Activated naive CD4-positive, alpha-beta T cell treated with anti-CD3 and anti-CD28 coated beads, Interleukin-2, amount 50 U/mL, for 72 hours (primary cell): Measurements from ENCODE around the gene PBX1. TPM values are rescaled to one million over a fixed set of nuclear protein-coding genes. Genes with fewer than 3 reads are reported as not detected.

ENCODE experiments used
- ATAC-seq, 2 donors: fragments of 150-1000 bp; cut with Tn5 transposase; 2 replicates each; pipeline ENCODE4 v1.10.0; 2021; ENCODE audit warnings: mild to moderate bottlenecking in 2 of 2, moderate library complexity in 2 of 2
- DNase-seq, 2 donors: peaks; one replicate each; pipeline ENCODE4 v3.0.0; 2021 to 2022; ENCODE audit warnings: low spot score in 2 of 2
- H3K27ac Mint-ChIP-seq, 2 donors: one replicate each; pipeline ENCODE4 v1.8.0; 2022; ENCODE audit warnings: mild to moderate bottlenecking in 2 of 2, mixed read lengths in 2 of 2
- H3K36me3 Mint-ChIP-seq, 2 donors: one replicate each; pipeline ENCODE4 v1.8.0; 2022; ENCODE audit warnings: mixed read lengths in 2 of 2
- H3K9me3 Mint-ChIP-seq, 2 donors: one replicate each; pipeline ENCODE4 v1.8.0; 2022; ENCODE audit warnings: mixed read lengths in 2 of 2
- total RNA-seq, 2 donors: library from RNA; stranded (reverse); gene quantifications; one replicate each; pipeline ENCODE4 v1.2.3, GENCODE V29; 2022

Gene PBX1
- total RNA-seq, 2 donors from 2014 or later, result 0.19 to 0.39 TPM

DNA sequence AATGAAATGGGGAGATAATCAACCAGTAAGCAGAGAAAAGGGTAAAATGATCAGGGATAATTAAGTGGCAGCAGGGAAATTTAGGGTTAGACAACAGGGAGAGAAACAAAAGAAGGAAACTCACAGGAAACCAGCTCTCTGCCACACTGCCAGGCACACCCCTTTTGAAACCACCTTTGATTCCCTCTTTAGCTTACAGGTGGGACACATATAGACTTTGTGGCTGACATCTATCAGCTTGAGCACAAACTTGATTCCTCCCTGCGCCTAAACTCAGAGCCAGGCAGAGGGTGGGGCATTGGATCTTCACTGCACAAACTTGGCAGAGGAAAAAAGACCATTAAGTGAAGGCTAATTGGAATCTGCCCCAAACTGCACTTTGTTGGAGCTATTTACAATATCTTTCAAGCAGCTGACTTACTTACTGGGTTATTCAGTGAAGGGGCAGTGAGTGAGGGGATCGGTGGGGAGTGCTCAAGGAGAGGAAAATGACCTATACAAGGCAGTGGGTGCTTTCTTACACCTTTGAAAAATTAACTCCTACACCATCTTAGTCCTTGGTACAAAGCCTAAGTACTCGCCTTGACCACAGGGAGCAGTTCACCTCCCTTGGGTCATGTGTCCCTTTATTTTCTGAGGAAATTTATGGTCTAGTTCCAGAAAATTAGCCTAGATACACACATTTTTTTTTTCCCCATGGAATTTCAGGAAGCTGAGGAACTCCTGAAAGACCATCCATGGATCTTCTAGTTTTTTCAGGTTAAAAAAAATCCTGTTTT is 60.2 kb downstream of the PBX1 start:
- no peaks in the 10 kb centered on the region for H3K36me3 Mint-ChIP-seq
- DNase-seq (no peak), ATAC-seq (no peak)
- H3K27ac Mint-ChIP-seq, result no peak overlapping the region
- H3K9me3 Mint-ChIP-seq, result no peaks in the 10 kb centered on the region

DNA sequence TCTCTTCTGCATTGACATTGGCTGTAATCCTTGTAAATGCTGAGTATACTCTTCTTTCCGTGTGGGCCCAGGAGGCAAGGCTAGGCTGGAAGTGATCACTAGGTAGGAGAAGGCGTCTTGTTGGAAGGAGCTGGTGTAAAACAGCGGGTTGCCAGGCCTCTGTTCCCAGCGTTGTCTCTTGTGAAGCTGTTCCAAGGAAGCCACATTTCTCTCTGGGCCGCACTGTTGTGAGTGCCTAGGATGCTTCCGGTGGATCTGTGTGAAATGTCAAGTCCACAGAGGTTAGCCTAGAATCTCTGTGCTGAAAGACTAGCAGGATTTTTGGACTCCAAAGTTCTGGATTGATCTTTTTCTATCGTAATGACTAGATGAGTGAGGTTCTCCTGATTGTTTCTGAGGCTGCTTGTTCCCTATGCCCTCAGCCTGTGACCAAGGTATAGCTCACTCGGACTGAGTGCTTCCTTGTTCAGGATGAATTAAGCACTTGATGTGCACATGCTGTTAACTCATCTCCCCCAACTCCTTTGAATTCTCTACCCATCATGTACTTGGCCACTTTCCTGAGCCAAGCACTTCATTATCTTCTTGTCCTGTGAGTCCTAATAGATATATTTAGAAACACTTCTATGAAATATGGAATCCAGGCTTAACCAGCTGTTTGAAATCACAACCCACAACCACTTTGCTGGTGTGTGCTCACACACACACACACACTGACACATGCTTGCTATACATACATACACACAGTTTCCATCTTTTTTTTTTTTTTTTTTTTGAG is 63.3 kb downstream of the PBX1 start:
- Mint-ChIP-seq H3K27ac (no peak overlapping the region), H3K9me3 (no peaks in the 10 kb centered on the region), H3K36me3 (no peaks in the 10 kb centered on the region)
- no peak for DNase-seq
- no peak for ATAC-seq

DNA sequence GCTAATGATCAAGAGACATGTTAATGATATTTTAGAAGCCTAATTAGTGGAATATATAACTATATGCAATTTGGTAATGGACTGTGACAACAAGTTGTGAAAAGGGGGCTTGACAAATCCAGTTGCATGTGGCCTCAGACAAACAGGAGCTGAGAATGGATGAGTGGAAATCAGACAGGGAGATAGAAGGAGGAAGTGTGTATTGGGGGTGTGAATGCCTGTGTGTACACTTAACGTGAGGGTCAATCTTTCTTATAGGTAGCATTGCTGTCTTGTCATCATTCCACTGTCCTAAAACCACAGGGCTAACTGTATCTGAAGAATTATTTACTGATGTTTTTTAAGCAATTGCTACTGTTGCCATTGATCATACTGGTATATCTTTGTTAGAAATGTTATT is 64.8 kb downstream of the PBX1 start:
- no peaks in the 10 kb centered on the region for H3K9me3 Mint-ChIP-seq
- DNase-seq, result no peak
- no peak overlapping the region for H3K27ac Mint-ChIP-seq
- no peak for ATAC-seq
- no peaks in the 10 kb centered on the region for H3K36me3 Mint-ChIP-seq

DNA sequence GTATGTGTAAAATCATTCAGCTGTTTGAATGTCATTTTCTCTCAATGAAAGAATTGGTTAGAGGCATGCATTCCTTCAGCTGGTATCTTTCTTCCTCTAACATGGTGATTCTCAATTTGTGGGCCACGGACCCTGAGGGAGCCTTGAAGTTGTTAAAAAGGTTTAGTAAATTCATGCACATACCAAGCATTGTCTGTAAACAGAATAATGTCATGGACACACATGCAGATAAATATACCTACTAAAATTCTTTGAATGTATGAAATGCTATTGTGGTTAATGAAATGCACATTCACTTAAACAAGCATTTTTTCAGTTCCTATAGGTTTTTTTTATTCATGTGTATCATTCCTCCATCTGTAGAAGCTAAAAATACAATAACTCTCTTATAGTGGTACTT is 65.4 kb downstream of the PBX1 start:
- Mint-ChIP-seq H3K9me3 (no peaks in the 10 kb centered on the region), H3K27ac (no peak overlapping the region), H3K36me3 (no peaks in the 10 kb centered on the region)
- DNase-seq (no peak), ATAC-seq (no peak)

DNA sequence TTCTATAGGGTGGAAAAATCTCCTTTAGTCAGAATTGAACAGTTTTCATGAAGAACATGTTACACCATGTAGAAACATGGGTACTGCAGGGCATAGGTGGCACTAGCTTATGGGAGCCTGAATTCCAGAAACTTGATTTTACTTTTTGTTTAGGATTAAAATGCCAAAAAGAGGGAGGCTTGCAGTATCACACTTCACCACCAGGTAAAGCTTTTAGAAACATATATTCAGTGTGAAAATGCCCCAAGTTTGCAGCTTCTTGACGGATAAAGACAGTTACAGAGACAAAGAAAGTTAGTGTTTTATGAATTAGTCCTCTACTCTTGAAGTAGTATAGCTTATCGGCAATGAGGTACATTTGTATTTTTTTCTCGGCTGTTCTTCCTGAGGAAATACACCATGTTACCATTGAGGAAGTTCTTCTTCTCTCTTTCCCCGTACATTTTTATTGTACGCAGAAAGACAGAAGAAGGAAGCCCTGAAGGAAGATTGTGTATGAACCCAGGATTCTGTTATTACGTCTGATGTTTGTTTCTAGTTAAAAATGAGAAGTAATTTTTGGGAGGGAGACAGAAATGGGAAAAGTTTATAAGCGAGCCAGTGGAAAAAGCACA is 66.1 kb downstream of the PBX1 start:
- no peaks in the 10 kb centered on the region for H3K36me3 Mint-ChIP-seq
- no peak for ATAC-seq
- H3K27ac Mint-ChIP-seq, result no peak overlapping the region
- no peak for DNase-seq
- no peaks in the 10 kb centered on the region for H3K9me3 Mint-ChIP-seq

DNA sequence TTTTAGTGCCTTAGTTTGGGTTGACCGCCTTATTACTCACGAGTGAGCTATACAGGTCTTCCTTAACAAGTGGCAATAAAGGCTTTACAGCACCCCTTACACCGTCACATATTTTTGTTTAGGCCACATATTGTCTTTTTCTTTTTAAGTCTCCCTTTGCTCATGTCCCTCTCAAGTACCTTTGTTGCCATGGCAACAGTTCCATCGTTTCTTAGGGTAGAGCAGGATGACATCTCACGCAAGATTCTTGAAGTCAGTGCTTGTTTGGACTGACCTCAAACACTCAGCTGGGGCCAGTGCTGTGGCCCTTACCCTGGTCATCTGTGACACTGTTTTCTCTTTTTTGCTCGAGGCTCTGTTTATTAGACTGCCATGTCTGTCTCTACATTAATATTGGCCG is 69.8 kb downstream of the PBX1 start:
- Mint-ChIP-seq H3K9me3 (no peaks in the 10 kb centered on the region), H3K36me3 (no peaks in the 10 kb centered on the region), H3K27ac (no peak overlapping the region)
- ATAC-seq (no peak), DNase-seq (no peak)

DNA sequence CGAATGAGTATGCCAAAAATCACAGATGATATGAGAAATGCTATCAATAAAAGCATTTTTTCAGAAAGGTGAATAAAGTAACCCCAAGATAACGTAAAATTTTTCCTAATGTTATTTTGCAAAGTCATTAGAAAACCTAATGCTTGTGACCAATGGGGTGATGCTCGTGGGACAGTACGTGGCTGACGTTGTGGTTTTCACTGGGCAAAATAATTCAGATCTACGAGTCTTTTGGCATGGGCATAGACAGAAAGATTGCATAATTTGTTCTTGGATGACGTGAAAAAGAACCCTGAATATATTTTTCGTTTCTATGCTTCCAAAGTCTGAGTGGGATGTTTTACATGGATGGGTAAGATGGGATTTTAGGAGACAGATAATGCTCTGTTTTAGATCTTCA is 71.0 kb downstream of the PBX1 start:
- no peak for ATAC-seq
- DNase-seq, result no peak
- Mint-ChIP-seq H3K36me3 (no peaks in the 10 kb centered on the region), H3K27ac (no peak overlapping the region), H3K9me3 (no peaks in the 10 kb centered on the region)

DNA sequence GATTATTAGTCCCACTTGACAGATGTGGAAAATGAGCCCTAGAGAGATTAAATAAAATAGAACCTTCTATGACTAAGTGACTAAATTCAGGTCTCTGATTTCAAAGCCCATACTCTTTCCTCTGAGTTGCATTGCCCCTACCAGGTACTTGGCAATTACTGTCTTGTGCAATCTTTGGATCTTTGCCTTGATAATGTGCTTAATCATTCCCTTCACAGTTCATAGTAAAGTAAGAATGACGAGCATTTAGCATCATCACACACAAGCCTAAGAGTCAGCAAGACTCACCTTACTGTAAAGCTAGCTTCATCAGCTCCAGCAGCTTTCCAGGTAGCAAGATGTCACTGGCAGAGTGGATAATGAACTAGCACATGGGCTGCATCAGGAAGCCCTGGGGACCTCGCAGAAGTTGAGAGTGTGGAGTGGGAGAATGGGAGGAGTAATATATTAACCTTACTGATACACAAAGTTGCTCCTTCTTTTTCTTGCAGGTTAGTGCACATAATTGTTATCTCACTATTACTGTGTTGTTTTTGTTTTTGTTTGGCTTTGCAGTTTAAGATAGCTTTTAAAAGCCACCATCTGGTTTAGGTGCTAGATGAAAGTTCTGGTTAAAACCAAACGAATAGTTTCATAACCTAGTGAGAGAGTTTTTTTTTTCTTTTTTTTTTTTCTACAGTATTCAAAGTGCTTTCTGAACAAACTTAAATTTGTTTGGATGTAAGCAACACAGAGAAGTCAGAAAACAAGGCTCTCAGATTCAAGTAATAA is 71.8 kb downstream of the PBX1 start:
- no peaks in the 10 kb centered on the region for H3K36me3 Mint-ChIP-seq
- no peak for ATAC-seq
- no peaks in the 10 kb centered on the region for H3K9me3 Mint-ChIP-seq
- no peak overlapping the region for H3K27ac Mint-ChIP-seq
- DNase-seq, result no peak

DNA sequence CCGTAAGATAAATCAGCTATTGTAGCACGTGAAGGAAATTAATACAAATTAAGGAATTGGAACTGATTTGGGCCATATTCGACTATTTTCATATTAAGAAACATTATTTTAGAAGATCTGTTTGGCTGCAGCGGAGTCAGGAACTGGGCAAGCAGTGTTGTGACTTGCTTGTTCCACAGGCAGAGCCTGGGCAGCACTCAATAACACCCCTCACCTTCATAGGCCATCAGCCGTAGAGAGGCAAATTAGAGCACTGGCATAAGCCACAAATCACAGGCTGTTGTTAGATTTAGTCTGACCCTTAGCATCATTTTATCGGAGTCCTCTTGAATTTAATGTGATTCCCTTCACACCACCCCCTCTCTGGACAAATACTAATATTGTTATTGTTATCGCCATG is 72.8 kb downstream of the PBX1 start:
- no peak for DNase-seq
- Mint-ChIP-seq H3K36me3 (no peaks in the 10 kb centered on the region), H3K27ac (no peak overlapping the region), H3K9me3 (no peaks in the 10 kb centered on the region)
- ATAC-seq, result no peak

DNA sequence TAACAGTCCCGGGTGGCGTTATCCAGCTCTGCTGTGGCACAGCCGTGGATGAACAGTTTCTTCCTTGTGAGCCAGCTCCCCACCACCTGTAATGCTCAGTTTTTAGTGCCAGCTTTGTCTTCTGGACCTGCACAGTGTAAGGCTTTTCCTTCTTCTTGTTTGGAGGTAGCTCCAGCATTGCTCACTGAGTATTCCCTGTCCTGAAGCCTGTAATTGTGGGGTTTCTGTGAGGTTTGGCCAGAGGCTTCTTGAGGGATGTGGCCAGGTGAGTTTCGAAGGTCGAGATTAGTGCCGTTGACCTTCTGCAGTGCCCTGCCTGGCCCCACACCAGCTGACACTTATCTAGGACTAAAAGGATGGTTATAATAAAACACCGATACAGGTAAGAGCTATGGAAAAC is 75.0 kb downstream of the PBX1 start:
- no peaks in the 10 kb centered on the region for H3K36me3 Mint-ChIP-seq
- DNase-seq, result no peak
- no peak overlapping the region for H3K27ac Mint-ChIP-seq
- no peak for ATAC-seq
- H3K9me3 Mint-ChIP-seq, result no peaks in the 10 kb centered on the region

DNA sequence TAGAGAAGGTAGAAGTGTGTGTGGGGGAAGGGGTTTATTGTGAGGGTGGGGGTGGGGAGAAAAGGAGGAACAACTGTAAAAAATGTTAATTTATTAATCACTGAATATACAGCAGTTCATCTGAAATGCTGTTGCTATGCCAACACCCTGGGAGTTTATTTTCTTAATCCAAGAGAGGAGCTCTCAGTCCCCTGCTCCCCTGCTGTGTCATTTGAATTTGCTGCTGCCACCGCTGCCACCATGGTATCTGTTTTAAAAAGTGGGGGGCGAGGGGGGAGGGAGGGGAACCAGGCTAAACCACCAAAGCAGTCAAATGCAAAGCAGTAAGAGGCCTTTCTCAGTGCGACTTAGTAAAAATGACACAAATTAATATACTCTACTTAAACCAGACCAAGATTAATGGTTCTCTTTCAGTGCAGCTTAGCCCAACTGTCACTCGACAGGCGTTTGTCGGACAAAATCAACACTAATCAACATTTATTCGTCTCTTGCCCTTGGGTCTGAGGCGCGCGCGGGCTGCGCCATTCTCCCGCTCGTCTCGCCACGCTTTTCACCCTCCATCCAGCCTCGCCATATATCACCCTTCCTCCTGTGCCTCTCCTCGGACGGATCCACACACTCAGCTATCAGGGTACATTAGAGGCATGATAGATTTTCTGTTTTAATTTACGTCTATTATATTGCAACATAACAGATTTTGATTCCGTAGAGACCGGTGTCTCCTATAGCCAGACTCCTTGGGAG is 76.2 kb downstream of the PBX1 start:
- no peak overlapping the region for H3K27ac Mint-ChIP-seq
- no peaks in the 10 kb centered on the region for H3K36me3 Mint-ChIP-seq
- no peaks in the 10 kb centered on the region for H3K9me3 Mint-ChIP-seq
- no peak for ATAC-seq
- DNase-seq, result no peak

DNA sequence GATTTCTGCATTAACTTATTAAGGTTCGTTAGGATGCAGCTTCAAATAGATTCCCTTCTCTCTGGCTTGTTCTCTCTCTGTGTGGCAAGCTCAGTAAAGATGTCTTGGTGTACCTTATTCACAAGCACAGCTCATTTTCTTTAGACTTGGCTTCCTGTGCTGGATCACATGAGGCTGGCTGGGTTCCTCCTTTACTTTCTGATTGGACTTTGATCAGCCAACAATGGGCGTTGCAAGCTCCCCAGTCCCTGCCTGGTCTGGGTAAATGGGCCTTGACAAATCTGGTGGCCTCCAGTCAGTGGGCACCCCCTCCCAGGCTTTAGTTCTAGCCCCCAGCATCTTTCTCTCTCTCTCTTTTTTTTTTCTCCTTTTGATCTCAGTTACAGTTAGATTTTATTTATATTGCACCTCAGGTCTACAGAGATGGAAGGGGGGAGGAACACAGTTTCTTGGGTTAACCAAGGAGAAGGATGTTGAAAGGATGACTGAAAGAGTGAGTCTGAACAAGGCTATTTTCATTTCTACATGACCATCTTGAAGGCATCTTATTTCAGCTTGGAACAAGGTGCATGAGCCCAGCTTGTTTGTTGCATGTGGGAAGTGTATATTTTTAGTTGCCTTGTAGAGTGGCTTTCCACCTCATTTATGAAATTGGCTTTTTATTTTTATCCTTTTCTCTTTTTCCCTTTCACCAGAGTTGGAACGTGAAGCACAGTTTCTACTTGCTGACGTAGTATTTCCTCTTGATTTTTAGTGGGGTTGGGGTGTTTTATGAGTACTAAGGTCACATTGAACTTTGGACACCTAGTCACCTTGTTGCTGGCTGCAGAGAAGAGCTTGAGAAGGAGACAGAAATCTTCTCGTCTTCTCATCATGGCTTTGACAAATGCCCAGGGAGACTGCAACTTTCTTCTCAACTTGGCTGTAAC is 77.1 kb downstream of the PBX1 start:
- Mint-ChIP-seq H3K9me3 (no peaks in the 10 kb centered on the region), H3K27ac (no peak overlapping the region), H3K36me3 (no peaks in the 10 kb centered on the region)
- DNase-seq (no peak), ATAC-seq (no peak)

DNA sequence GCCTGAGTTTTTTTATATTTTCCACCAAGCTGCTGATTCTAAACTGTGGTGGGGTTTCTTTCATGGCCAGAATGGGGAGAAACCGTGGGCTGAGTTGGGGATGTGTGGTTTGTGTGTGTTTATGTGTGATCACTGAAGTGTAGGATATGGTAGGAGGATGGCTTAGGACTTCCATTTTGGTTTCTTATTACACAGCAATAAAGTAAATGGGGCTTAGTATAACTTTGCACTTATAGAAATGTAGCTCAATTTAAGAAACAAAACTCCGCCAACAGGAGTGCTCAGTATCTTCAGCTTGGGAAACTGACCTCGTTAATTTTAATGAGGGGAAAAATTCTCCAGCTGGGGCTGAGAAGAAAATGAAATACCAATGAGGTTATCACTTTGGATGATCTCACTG is 77.8 kb downstream of the PBX1 start:
- DNase-seq (no peak), ATAC-seq (no peak)
- no peaks in the 10 kb centered on the region for H3K9me3 Mint-ChIP-seq
- no peak overlapping the region for H3K27ac Mint-ChIP-seq
- no peaks in the 10 kb centered on the region for H3K36me3 Mint-ChIP-seq

DNA sequence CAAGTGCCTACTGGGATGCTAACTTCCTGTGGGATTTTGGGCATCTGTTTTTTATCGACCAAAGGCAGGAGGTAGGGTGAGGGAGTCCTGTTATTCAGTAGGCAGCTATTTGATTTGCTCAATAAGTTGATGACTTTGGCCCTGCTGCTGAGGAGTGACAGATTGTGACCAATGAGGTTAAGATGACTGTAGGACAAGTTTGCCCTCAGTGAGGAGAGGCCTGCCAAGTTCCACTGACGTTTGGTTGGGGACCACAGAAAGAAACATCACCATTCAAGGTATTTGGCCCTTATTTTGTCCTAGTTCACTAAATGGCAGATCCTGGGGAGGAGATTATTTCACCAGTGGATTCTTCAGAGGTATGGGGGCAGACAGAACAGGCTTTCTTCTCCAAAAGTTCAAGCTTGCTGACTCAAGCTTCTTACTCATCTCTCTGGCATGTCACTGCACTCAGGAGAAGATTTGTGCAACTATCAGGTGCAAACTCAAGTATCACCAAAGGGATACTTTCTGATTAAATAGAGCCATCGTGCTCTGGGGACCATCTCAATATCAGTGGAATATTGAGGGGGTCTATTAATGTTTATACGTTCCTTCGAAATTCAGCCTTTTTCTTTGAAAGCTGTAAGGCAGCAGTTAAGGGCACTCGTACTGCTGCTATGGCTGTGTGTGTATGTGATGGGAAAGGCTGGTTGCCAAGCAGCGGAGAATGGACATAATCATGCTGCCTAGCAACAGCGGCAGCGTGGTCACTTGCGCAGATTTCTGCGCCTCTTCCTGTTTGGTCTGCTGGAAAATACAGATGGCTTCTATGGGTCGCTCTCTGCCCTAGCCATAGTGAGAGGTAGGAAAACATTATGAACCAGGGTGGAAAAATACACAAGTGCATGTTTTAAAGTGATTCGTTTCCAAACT is 78.7 kb downstream of the PBX1 start:
- no peaks in the 10 kb centered on the region for H3K36me3 Mint-ChIP-seq
- H3K9me3 Mint-ChIP-seq, result no peaks in the 10 kb centered on the region
- no peak for DNase-seq
- no peak overlapping the region for H3K27ac Mint-ChIP-seq
- no peak for ATAC-seq
